Stimulated activated CD4-positive, alpha-beta T cell treated with anti-CD3 and anti-CD28 coated beads, Interleukin-15, amount 100 ng/mL, for 48 hours (primary cell): ENCODE results near the gene ROR1.

Source experiments
- DNase-seq, 2 donors: peaks; one replicate each; pipeline ENCODE4 v3.0.0-alpha.2; 2020; ENCODE audit warnings: low read depth in 2 of 2

The ROR1 gene

GRCh38 chr1:63883494-63884235 lies 109.8 kb downstream of the ROR1 start:
- DNase-seq = no peak

- no peak for DNase-seq
Observed at GRCh38 chr1:63884486-63884885, 110.7 kb downstream of the ROR1 start.

- DNase-seq = no peak
Observed at GRCh38 chr1:63885899-63886298, 112.1 kb downstream of the ROR1 start.

GRCh38 chr1:63886340-63886739 lies 112.5 kb downstream of the ROR1 start:
- DNase-seq = no peak

- DNase-seq = no peak
Observed at GRCh38 chr1:63887809-63888208, 114.0 kb downstream of the ROR1 start.

GRCh38 chr1:63888984-63889383 lies 115.2 kb downstream of the ROR1 start:
- DNase-seq = no peak

- no peak for DNase-seq
Observed at GRCh38 chr1:63890468-63890867, 116.7 kb downstream of the ROR1 start.

GRCh38 chr1:63891060-63891690 lies 117.4 kb downstream of the ROR1 start:
- no peak for DNase-seq

- no peak for DNase-seq
Observed at GRCh38 chr1:63892632-63893395, 119.0 kb downstream of the ROR1 start.

- no peak for DNase-seq
Observed at GRCh38 chr1:63893976-63894375, 120.2 kb downstream of the ROR1 start.

GRCh38 chr1:63894627-63895265 lies 120.9 kb downstream of the ROR1 start:
- no peak for DNase-seq

- DNase-seq = no peak
Observed at GRCh38 chr1:63896755-63897154, 122.9 kb downstream of the ROR1 start.

- DNase-seq = no peak
Observed at GRCh38 chr1:63898428-63899196, 124.8 kb downstream of the ROR1 start.

- no peak for DNase-seq
Observed at GRCh38 chr1:63901094-63901493, 127.3 kb downstream of the ROR1 start.

- DNase-seq = no peak
Observed at GRCh38 chr1:63902844-63903589, 129.2 kb downstream of the ROR1 start.

- no peak for DNase-seq
Observed at GRCh38 chr1:63903947-63904610, 130.3 kb downstream of the ROR1 start.

- no peak for DNase-seq
Observed at GRCh38 chr1:63904826-63905225, 131.0 kb downstream of the ROR1 start.

GRCh38 chr1:63906047-63906704 lies 132.4 kb downstream of the ROR1 start:
- no peak for DNase-seq

GRCh38 chr1:63907051-63907450 lies 133.2 kb downstream of the ROR1 start:
- DNase-seq = no peak

GRCh38 chr1:63908016-63908415 lies 134.2 kb downstream of the ROR1 start:
- no peak for DNase-seq
